HEK293T (cell line): ENCODE results near the gene FRMD4B.

ENCODE experiments used
- ELF4 ChIP-seq: fragments of 450-650 bp; IDR thresholded peaks from 2 replicates; pipeline ENCODE4 v1.6.1; 2017; ENCODE audit warnings: antibody characterized with exemption
- FOXK2 ChIP-seq: fragments of 450-650 bp; IDR thresholded peaks from 2 replicates; pipeline ENCODE4 v1.6.1; 2016; ENCODE audit warnings: mild to moderate bottlenecking
- SUZ12 ChIP-seq: fragments of 450-650 bp; IDR thresholded peaks from 2 replicates; pipeline ENCODE4 v1.6.1; 2016; ENCODE audit warnings: mild to moderate bottlenecking
- ZNF384 ChIP-seq: fragments of 450-650 bp; IDR thresholded peaks from 2 replicates; pipeline ENCODE4 v1.6.1; 2016

- no peak for TF ChIP-seq ELF4
- TF ChIP-seq FOXK2, result no peak
- TF ChIP-seq SUZ12, result no peak
- TF ChIP-seq ZNF384, result no peak
Observed at GRCh38 chr3:69304396-69304795, 81.5 kb downstream of the FRMD4B start.
